Gastroesophageal sphincter (tissue), 3 donors: ENCODE data around the gene GP1BB.

Experiments
- EP300 ChIP-seq: sonication (generic); formaldehyde crosslinking; IDR thresholded peaks from one replicate; pipeline ENCODE4 v1.6.1; 2017; ENCODE audit warnings: antibody characterized with exemption, mild to moderate bottlenecking
- POLR2A ChIP-seq, 2 donors: fragments of 450-650 bp; IDR thresholded peaks; one replicate each; pipeline ENCODE4 v1.6.1; 2017; ENCODE audit warnings: antibody characterized with exemption in 2 of 2, mild to moderate bottlenecking in 2 of 2, moderate library complexity in 1 of 2
- TF ChIP-seq, protein P1 (sequence below), 4 experiments: fragments of 200-600 bp in 2 of 4; fragments of 450-650 bp in 2 of 4; sonication (generic) in 1 of 4; IDR thresholded peaks; one replicate each; pipeline ENCODE4 v1.5.1; 2017 to 2019; ENCODE audit warnings: antibody characterized with exemption in 4 of 4, mild to moderate bottlenecking in 2 of 4, moderate library complexity in 2 of 4

DNA sequence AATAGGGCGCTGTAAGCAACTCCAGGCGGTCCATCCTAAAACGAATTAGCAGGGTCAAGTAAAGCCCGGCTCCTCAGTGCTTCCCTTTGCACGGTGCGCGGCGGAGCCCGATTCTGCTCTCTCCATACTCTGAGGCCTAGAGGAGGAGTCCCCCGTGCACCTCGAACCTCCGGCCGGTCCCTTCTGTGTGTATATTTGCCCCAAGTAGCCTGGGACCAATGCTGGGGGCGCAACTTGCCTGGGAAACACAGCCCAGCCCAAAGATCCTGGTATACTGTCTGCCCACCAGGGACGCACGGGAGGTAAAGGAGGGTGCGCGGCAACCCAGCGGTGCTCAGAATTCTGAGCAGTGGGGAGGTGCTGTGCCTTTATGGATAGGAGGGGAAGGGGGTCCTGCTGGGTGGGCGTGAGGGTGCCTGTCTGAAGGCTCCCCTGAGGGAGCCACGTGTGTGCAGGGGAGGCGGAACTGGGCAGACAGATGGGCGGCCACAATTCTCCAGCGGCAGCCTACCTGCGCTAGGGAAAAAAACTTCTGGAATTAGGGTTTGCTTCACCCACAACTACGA, 32.5 kb downstream of the GP1BB start:
- TF ChIP-seq, protein P1, sequence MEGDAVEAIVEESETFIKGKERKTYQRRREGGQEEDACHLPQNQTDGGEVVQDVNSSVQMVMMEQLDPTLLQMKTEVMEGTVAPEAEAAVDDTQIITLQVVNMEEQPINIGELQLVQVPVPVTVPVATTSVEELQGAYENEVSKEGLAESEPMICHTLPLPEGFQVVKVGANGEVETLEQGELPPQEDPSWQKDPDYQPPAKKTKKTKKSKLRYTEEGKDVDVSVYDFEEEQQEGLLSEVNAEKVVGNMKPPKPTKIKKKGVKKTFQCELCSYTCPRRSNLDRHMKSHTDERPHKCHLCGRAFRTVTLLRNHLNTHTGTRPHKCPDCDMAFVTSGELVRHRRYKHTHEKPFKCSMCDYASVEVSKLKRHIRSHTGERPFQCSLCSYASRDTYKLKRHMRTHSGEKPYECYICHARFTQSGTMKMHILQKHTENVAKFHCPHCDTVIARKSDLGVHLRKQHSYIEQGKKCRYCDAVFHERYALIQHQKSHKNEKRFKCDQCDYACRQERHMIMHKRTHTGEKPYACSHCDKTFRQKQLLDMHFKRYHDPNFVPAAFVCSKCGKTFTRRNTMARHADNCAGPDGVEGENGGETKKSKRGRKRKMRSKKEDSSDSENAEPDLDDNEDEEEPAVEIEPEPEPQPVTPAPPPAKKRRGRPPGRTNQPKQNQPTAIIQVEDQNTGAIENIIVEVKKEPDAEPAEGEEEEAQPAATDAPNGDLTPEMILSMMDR (IDR thresholded peaks at IDR 0.05): no peak
- TF ChIP-seq POLR2A (IDR thresholded peaks at IDR 0.05) (no peak), EP300 (no peak)
